ENCODE measurements around the gene PRSS48.

GRCh38 chr4:151324124-151324751 lies 47.3 kb downstream of the PRSS48 start:
- TF ChIP-seq, protein P1, sequence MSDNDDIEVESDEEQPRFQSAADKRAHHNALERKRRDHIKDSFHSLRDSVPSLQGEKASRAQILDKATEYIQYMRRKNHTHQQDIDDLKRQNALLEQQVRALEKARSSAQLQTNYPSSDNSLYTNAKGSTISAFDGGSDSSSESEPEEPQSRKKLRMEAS (IDR thresholded peaks at IDR 0.05) = no peak
- TF ChIP-seq KDM5A (IDR thresholded peaks at IDR 0.05) = no peak
- no peak for TF ChIP-seq CTCF (IDR thresholded peaks at IDR 0.05)
- TF ChIP-seq PHF8 (IDR thresholded peaks at IDR 0.05; ENCODE audit: borderline replicate concordance, low read depth) = no peak
- no peak for TF ChIP-seq SMC3 (IDR thresholded peaks at IDR 0.05)
- no peak for TF ChIP-seq RAD21 (conservative IDR thresholded peaks at IDR 0.05 in 1 of 2, IDR thresholded peaks at IDR 0.05 in 1 of 2)
- TF ChIP-seq NR3C1 (IDR thresholded peaks at IDR 0.05) = no peak
